ENCODE data around the gene GMCL1. TPM values are rescaled to one million over a fixed set of nuclear protein-coding genes. Genes with fewer than 3 reads are reported as not detected.
"Not testable (repeated sequence)": the region's sequence is repeated elsewhere in the genome, so short reads cannot be mapped to it uniquely, and the experiment has no call there.

GMCL1 gene
- total RNA-seq, 2 donors from 2014 or later, result 13.5 to 24.1 TPM

DNA sequence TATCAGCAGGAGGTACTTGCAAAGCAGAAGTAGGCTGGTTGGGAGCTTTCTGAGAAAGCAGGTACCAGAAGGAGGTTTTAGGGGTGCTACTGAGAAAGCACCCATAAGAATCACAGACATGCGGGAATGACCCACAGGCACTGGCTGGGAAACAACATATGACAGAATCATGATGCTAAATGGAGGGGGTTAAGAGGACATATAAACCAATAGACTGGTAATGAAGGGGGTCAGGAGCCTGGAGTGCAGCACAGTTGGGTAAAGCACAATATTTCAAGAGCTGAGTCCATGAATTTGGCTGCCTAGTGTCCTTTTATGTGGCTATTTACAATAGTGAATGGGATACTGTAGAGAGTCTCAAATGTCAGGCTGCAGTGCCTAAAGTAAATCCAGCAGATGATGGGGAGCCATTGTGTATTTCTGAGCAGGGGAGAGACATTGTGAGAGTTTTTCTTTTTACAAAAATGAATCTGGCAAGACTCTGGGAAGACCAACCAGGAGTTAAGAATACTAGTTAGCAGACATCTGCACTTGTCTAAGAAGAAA, 27.6 kb upstream of the GMCL1 start:
- no peak for DNase-seq (ENCODE audit: low spot score)
- ATAC-seq (ENCODE audit: insufficient number of reproducible peaks, low FRiP score, low read depth), result no peak
- TF ChIP-seq, protein P1, sequence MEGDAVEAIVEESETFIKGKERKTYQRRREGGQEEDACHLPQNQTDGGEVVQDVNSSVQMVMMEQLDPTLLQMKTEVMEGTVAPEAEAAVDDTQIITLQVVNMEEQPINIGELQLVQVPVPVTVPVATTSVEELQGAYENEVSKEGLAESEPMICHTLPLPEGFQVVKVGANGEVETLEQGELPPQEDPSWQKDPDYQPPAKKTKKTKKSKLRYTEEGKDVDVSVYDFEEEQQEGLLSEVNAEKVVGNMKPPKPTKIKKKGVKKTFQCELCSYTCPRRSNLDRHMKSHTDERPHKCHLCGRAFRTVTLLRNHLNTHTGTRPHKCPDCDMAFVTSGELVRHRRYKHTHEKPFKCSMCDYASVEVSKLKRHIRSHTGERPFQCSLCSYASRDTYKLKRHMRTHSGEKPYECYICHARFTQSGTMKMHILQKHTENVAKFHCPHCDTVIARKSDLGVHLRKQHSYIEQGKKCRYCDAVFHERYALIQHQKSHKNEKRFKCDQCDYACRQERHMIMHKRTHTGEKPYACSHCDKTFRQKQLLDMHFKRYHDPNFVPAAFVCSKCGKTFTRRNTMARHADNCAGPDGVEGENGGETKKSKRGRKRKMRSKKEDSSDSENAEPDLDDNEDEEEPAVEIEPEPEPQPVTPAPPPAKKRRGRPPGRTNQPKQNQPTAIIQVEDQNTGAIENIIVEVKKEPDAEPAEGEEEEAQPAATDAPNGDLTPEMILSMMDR (IDR thresholded peaks at IDR 0.05), result no peak
- Histone ChIP-seq H3K36me3 (peaks cover 15% of the 10 kb centered on the region), H3K27ac (no peak overlapping the region), H3K4me3 (no peak overlapping the region), H3K9me3 (no peaks in the 10 kb centered on the region), H3K4me1 (ENCODE audit: control insufficient read depth in 1 of 2, low read depth in 2 of 2) (peaks cover 7 to 27% of the 10 kb centered on the region in 2 donors), H3K27me3 (replicated peaks; ENCODE audit: insufficient read depth) (no peaks in the 10 kb centered on the region)

DNA sequence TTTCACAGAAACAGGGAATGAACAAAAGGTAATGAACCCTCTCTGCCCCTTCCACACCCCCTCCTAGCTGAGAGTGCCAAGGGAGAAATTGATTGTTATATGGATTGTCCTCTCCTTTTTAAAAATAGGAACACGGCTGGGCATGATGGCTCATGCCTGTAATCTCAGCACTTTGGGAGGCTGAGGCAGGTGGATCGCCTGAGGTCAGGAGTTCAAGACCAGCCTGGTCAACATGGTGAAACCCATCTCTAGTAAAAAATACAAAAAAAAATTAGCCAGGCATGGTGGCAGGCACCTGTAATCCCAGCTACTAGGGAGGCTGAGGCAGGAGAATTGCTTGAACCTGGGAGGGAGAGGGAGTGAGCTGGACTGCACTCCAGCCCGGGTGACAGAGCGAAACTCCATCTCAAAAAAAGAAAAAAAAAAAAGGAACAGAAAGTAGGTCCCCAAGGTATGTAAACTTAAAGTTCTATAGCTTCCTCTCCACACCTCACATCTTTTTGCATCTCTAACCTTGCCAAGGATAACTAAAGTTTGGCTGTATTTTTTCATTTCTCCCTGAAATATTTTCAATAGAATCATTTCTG, 26.6 kb upstream of the GMCL1 start:
- not testable (repeated sequence) for ATAC-seq (ENCODE audit: insufficient number of reproducible peaks, low FRiP score, low read depth); H3K9me3 ChIP-seq; DNase-seq (ENCODE audit: low spot score)

DNA sequence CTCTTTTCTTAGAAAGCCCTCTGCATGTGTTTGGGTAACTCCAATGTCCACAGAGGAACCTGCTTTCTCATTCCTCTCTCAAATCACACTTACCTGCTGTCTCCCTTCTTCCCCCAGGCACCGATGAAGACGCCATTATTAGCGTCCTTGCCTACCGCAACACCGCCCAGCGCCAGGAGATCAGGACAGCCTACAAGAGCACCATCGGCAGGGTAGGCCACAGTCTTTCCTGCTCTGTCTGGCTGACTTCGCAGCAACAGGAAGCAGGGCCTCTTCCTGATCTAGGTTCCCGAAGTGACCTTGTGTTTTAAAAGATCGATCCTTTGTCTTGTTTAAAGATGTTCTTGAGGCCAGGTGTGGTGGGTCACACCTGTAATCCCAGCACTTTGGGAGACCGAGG, 25.0 kb upstream of the GMCL1 start:
- no peaks in the 10 kb centered on the region for H3K27me3 ChIP-seq (replicated peaks; ENCODE audit: insufficient read depth)
- no peak overlapping the region for H3K4me3 ChIP-seq
- H3K4me1 ChIP-seq (ENCODE audit: control insufficient read depth in 1 of 2, low read depth in 2 of 2), result peaks cover 0 to 3% of the 10 kb centered on the region in 2 donors
- DNase-seq (ENCODE audit: low spot score), result no peak
- H3K9me3 ChIP-seq, result no peaks in the 10 kb centered on the region
- no peak for ATAC-seq (ENCODE audit: insufficient number of reproducible peaks, low FRiP score, low read depth)
- peaks cover 20% of the 10 kb centered on the region for H3K36me3 ChIP-seq
- TF ChIP-seq, protein P1 (IDR thresholded peaks at IDR 0.05), result no peak
- H3K27ac ChIP-seq, result no peak overlapping the region

More for the DNA sequence above, 26.6 kb upstream of the GMCL1 start:
- Histone ChIP-seq H3K36me3 (peaks cover 15% of the 10 kb centered on the region), H3K4me1 (ENCODE audit: control insufficient read depth in 1 of 2, low read depth in 2 of 2) (peaks cover 6 to 16% of the 10 kb centered on the region in 2 donors)
- H3K4me3 ChIP-seq; H3K27ac ChIP-seq; H3K27me3 ChIP-seq (replicated peaks; ENCODE audit: insufficient read depth): not testable (repeated sequence)

DNA sequence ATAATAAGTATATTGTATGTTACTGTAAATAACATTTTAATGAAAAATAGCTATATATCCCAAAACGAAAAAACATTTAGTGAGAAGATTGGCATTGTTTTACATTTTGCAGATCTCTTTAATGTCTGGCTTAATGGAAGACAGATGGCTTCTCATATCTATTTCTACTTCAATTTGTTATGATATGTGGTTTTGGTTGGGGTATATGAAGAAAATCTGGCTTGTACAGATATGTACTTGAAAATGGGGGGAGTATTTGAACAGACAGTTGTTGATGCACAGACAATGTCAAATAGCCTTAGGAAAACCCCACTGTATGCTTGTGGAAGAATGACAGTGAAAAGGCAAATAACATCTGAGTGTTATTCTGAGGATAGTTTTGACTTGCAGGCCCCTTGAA, 23.6 kb upstream of the GMCL1 start:
- no peaks in the 10 kb centered on the region for H3K9me3 ChIP-seq
- DNase-seq (ENCODE audit: low spot score) (no peak), ATAC-seq (ENCODE audit: insufficient number of reproducible peaks, low FRiP score, low read depth) (no peak)
- no peaks in the 10 kb centered on the region for H3K27me3 ChIP-seq (replicated peaks; ENCODE audit: insufficient read depth)
- H3K36me3 ChIP-seq, result peaks cover 29% of the 10 kb centered on the region
- TF ChIP-seq, protein P1 (IDR thresholded peaks at IDR 0.05), result no peak
- H3K4me1 ChIP-seq (ENCODE audit: control insufficient read depth in 1 of 2, low read depth in 2 of 2), result no peaks in the 10 kb centered on the region
- no peak overlapping the region for H3K27ac ChIP-seq
- no peak overlapping the region for H3K4me3 ChIP-seq

DNA sequence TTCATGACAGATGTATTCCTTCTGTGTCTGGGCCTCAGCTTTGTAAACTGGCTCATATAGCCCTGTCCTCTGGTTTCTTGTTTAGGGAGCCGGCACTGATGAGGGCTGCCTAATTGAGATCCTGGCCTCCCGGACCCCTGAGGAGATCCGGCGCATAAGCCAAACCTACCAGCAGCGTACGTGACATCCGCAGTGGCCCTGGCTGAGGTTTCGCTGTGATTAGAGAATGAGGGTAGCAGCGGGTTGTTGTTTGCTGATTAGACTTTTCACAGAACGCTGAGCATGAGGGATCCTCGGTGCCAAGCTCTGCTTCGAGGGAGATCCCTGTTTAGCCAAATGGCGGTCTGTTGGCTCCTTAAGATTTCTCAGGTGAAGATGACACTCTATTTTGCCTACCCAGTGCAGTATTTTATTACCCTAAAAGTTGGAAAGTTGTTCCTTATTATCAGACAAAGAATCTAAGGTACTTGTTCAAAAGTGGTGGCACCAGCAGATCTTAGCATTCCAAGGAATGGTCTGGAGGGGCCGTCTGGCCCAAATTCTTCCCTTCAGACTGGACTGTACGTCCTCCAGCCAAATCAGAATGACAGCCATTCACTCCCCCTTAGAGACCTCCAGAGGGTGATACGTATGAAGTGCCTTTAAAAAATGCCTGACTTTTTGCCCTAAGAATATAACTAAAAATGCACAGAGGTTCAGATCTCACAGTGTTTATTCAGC, 21.5 kb upstream of the GMCL1 start:
- Histone ChIP-seq H3K27ac (no peak overlapping the region), H3K4me1 (ENCODE audit: control insufficient read depth in 1 of 2, low read depth in 2 of 2) (no peaks in the 10 kb centered on the region), H3K36me3 (peaks cover 49% of the 10 kb centered on the region), H3K9me3 (no peaks in the 10 kb centered on the region), H3K27me3 (replicated peaks; ENCODE audit: insufficient read depth) (no peaks in the 10 kb centered on the region), H3K4me3 (no peak overlapping the region)
- ATAC-seq (ENCODE audit: insufficient number of reproducible peaks, low FRiP score, low read depth) (no peak), DNase-seq (ENCODE audit: low spot score) (no peak)
- TF ChIP-seq, protein P1 (IDR thresholded peaks at IDR 0.05), result no peak
